Medulla oblongata (tissue), 1 donor: ENCODE results near the gene SFMBT2.

Experiments used
- DNase-seq: peaks from one replicate; pipeline ENCODE4 v3.0.0-alpha.2; 2015; ENCODE audit errors: extremely low spot score

Gene SFMBT2

GRCh38 chr10:7425691-7426090, 14.9 kb upstream of the SFMBT2 start:
- DNase-seq: no peak

- DNase-seq: no peak
These were observed 14.1 kb upstream of the SFMBT2 start for GRCh38 chr10:7424919-7425318.

GRCh38 chr10:7424315-7424714, 13.5 kb upstream of the SFMBT2 start:
- DNase-seq: no peak

- no peak for DNase-seq
These were observed 12.7 kb upstream of the SFMBT2 start for GRCh38 chr10:7423521-7423920.

GRCh38 chr10:7421526-7421925, 10.7 kb upstream of the SFMBT2 start:
- no peak for DNase-seq

- no peak for DNase-seq
These were observed 9.2 kb upstream of the SFMBT2 start for GRCh38 chr10:7419998-7420397.

GRCh38 chr10:7417807-7418206, 7.0 kb upstream of the SFMBT2 start:
- DNase-seq: no peak

- peak; percentile 69 for DNase-seq
These were observed 6.3 kb upstream of the SFMBT2 start for GRCh38 chr10:7417103-7417623.

- DNase-seq: no peak
These were observed 3.9 kb upstream of the SFMBT2 start for GRCh38 chr10:7414766-7415165.

GRCh38 chr10:7412928-7413282, 2.1 kb upstream of the SFMBT2 start:
- DNase-seq: no peak

- DNase-seq: peak; percentile 83
These were observed 1.5 kb upstream of the SFMBT2 start for GRCh38 chr10:7412237-7412927.

- DNase-seq: no peak
These were observed 866 bp upstream of the SFMBT2 start for GRCh38 chr10:7411671-7412128.

- no peak for DNase-seq
These were observed 453 bp downstream of the SFMBT2 start for GRCh38 chr10:7410301-7410861.

GRCh38 chr10:7409732-7410168, 1.1 kb downstream of the SFMBT2 start:
- DNase-seq: peak; percentile 65

- DNase-seq: peak; percentile 77
These were observed 1.6 kb downstream of the SFMBT2 start for GRCh38 chr10:7409045-7409731.

- DNase-seq: peak; percentile 77
These were observed 2.4 kb downstream of the SFMBT2 start for GRCh38 chr10:7408291-7409044.

GRCh38 chr10:7407368-7408290, 3.2 kb downstream of the SFMBT2 start:
- DNase-seq: peak; percentile 60

GRCh38 chr10:7406712-7407333, 4.0 kb downstream of the SFMBT2 start:
- no peak for DNase-seq

- DNase-seq: no peak
These were observed 5.2 kb downstream of the SFMBT2 start for GRCh38 chr10:7405637-7406036.

- DNase-seq: no peak
These were observed 7.2 kb downstream of the SFMBT2 start for GRCh38 chr10:7403620-7404019.

- no peak for DNase-seq
These were observed 9.1 kb downstream of the SFMBT2 start for GRCh38 chr10:7401782-7402181.
